Fibroblast of lung (primary cell): ENCODE measurements around the gene DSCAML1. TPM values are rescaled to one million over a fixed set of nuclear protein-coding genes. Genes with fewer than 3 reads are reported as not detected.

Experiments used
- DNase-seq, 2 donors: peaks; one replicate each; pipeline versions ENCODE4 v3.0.0 to v3.0.0-alpha.2; 2010; ENCODE audit warnings: low read depth in 2 of 2
- H2AFZ ChIP-seq: 2 replicates; pipeline ENCODE4 v1.5.1; 2012; ENCODE audit warnings: low read length, control low read depth, inconsistent platforms
- H3K27ac ChIP-seq: 2 replicates; pipeline ENCODE4 v1.5.1; 2011; ENCODE audit warnings: low read length, control low read depth; ENCODE audit not compliant: insufficient read depth
- H3K27me3 ChIP-seq: 2 replicates; pipeline ENCODE4 v1.5.1; 2011; ENCODE audit warnings: mild to moderate bottlenecking, low read length; ENCODE audit not compliant: control insufficient read depth, insufficient read depth
- H3K36me3 ChIP-seq: 2 replicates; pipeline ENCODE4 v1.5.1; 2011; ENCODE audit warnings: low read length; ENCODE audit not compliant: control insufficient read depth, insufficient read depth
- H3K4me1 ChIP-seq: 2 replicates; pipeline ENCODE4 v1.5.1; 2011; ENCODE audit warnings: low read length; ENCODE audit not compliant: control insufficient read depth, insufficient read depth; ENCODE audit errors: extremely low read depth
- H3K4me2 ChIP-seq: 2 replicates; pipeline ENCODE4 v1.5.1; 2011; ENCODE audit warnings: low read length, control low read depth; ENCODE audit not compliant: insufficient read depth; ENCODE audit errors: extremely low read depth
- H3K4me3 ChIP-seq, 4 experiments: fragments of 200-600 bp in 1 of 4; sonication (generic) in 1 of 4; replicated peaks in 1 of 4; 2 replicates each; pipeline ENCODE4 v1.5.1; 2011 to 2016; ENCODE audit warnings: low read length in 4 of 4, low read depth in 3 of 4, mild to moderate bottlenecking in 3 of 4, control low read depth in 2 of 4, inconsistent platforms in 1 of 4, mixed read lengths in 1 of 4; ENCODE audit not compliant: insufficient read depth in 1 of 4; ENCODE audit errors: control extremely low read depth in 1 of 4
- H3K79me2 ChIP-seq: 2 replicates; pipeline ENCODE4 v1.5.1; 2012; ENCODE audit warnings: mild to moderate bottlenecking, low read length, inconsistent platforms; ENCODE audit not compliant: control insufficient read depth, insufficient read depth
- H3K9ac ChIP-seq: 2 replicates; pipeline ENCODE4 v1.5.1; 2011; ENCODE audit warnings: mild to moderate bottlenecking, low read length, control low read depth; ENCODE audit not compliant: insufficient read depth
- H3K9me3 ChIP-seq: 2 replicates; pipeline ENCODE4 v1.5.1; 2012; ENCODE audit warnings: low read depth, low read length; ENCODE audit not compliant: control insufficient read depth, insufficient read depth
- H4K20me1 ChIP-seq: 2 replicates; pipeline ENCODE4 v1.5.1; 2011; ENCODE audit warnings: low read length; ENCODE audit not compliant: control insufficient read depth, insufficient read depth; ENCODE audit errors: extremely low read depth
- CTCF ChIP-seq, 2 donors: IDR thresholded peaks in 1 of 2; conservative IDR thresholded peaks in 1 of 2; 1 replicate in 1 of 2; 2 replicates in 1 of 2; pipeline ENCODE4 v1.5.1; 2011 to 2012; ENCODE audit warnings: low read length in 2 of 2, control low read depth in 1 of 2, inconsistent platforms in 1 of 2, low read depth in 1 of 2, mild to moderate bottlenecking in 1 of 2
- EZH2 ChIP-seq: IDR thresholded peaks from 2 replicates; pipeline ENCODE4 v1.5.1; 2012; ENCODE audit warnings: low read length, control low read depth, mild to moderate bottlenecking; ENCODE audit errors: missing control alignments
- polyA plus RNA-seq, 2 donors: library from polyadenylated mRNA; depleted of rRNA in 1 of 2; stranded (reverse) in 1 of 2; unstranded in 1 of 2; fragments of >200 nt; gene quantifications; 2 replicates each; pipeline ENCODE4 v1.2.1, GENCODE V29; 2011 to 2012; ENCODE audit warnings: missing spikeins in 1 of 2
- total RNA-seq: library from RNA; depleted of rRNA; stranded (reverse); fragments of >200 nt; gene quantifications from 2 replicates; pipeline ENCODE4 v1.2.1, GENCODE V29; 2014

DSCAML1 gene
- total and polyA plus RNA-seq, 2 donors (not counting 1 experiment from before 2014, with no cell fraction given), result not detected

DNA sequence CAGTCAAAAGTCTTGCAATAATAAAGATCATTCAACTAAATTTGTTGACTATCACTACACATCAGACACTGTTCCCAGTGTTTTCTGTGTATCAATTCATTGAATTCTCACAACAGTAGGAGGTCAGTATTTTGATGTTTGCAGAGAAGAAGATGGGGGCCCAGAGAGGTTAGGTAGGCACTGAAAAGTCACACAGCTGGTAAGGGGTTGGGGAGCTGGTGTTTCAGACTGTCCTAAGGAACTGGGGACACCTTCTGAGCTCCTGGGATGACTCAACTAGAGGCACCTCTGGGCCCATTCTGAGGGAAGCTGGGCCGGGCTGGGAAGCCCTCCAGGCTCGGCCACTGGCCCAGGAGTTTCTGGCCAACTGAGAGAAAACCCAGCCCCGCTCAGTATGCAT is 180.0 kb downstream of the DSCAML1 start:
- Histone ChIP-seq H3K9ac (no peak overlapping the region), H2AFZ (no peak overlapping the region), H3K27me3 (no peaks in the 10 kb centered on the region), H3K4me3 (no peak overlapping the region), H4K20me1 (no peaks in the 10 kb centered on the region), H3K79me2 (no peaks in the 10 kb centered on the region), H3K36me3 (no peaks in the 10 kb centered on the region), H3K4me2 (no peak overlapping the region), H3K4me1 (no peaks in the 10 kb centered on the region), H3K9me3 (no peaks in the 10 kb centered on the region), H3K27ac (no peak overlapping the region)
- no peak for DNase-seq
- no peak for TF ChIP-seq CTCF (conservative IDR thresholded peaks at IDR 0.05 in 1 of 2, IDR thresholded peaks at IDR 0.05 in 1 of 2; ENCODE audit: low read depth in 1 of 2, low read length in 2 of 2)
- no peak for TF ChIP-seq EZH2

GRCh38 chr11:117614728-117615127 is 182.3 kb downstream of the DSCAML1 start:
- DNase-seq, result no peak
- Histone ChIP-seq H3K27ac (no peak overlapping the region), H4K20me1 (no peaks in the 10 kb centered on the region), H3K36me3 (no peaks in the 10 kb centered on the region), H3K4me2 (no peak overlapping the region), H3K9ac (no peak overlapping the region), H3K4me3 (no peak overlapping the region), H3K4me1 (no peaks in the 10 kb centered on the region), H3K27me3 (no peaks in the 10 kb centered on the region), H2AFZ (no peak overlapping the region), H3K79me2 (no peaks in the 10 kb centered on the region), H3K9me3 (no peaks in the 10 kb centered on the region)
- no peak for TF ChIP-seq CTCF (conservative IDR thresholded peaks at IDR 0.05 in 1 of 2, IDR thresholded peaks at IDR 0.05 in 1 of 2; ENCODE audit: low read depth in 1 of 2, low read length in 2 of 2)
- no peak for TF ChIP-seq EZH2

DNA sequence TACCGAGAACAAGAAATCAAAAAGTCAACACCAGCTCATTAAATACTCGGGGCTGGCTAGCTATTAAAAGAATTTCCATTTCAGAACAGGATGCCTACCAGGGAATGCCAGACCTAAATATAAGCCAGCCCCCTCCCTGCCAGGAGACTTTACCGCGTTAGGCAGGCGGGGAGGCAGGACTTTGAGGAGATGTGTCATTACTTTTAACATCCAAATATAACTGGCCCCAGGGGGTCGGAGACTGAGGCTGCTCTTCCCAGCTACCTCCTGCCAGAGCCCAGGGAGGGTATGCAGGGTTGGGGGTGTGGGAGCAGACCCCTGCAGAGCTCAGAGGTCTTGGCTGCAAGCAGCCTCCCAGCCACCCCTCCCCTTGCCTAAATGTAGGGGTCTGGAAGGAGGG is 183.5 kb downstream of the DSCAML1 start:
- Histone ChIP-seq H2AFZ (no peak overlapping the region), H4K20me1 (no peaks in the 10 kb centered on the region), H3K79me2 (no peaks in the 10 kb centered on the region), H3K4me2 (no peak overlapping the region), H3K27ac (no peak overlapping the region), H3K9me3 (no peaks in the 10 kb centered on the region), H3K4me3 (no peak overlapping the region), H3K4me1 (no peaks in the 10 kb centered on the region), H3K9ac (no peak overlapping the region), H3K36me3 (no peaks in the 10 kb centered on the region), H3K27me3 (no peaks in the 10 kb centered on the region)
- TF ChIP-seq EZH2 (no peak), CTCF (conservative IDR thresholded peaks at IDR 0.05 in 1 of 2, IDR thresholded peaks at IDR 0.05 in 1 of 2; ENCODE audit: low read depth in 1 of 2, low read length in 2 of 2) (no peak)
- DNase-seq, result no peak
